ENCODE data around the gene LATS1. TPM values are rescaled to one million over a fixed set of nuclear protein-coding genes. Genes with fewer than 3 reads are reported as not detected.

LATS1 gene
- total and polyA plus RNA-seq, 10 of the 15 experiments (the other 5 are each of a cell fraction or from before 2014, with no cell fraction given) = 2.1 to 15.6 (median 11.0) TPM

DNA sequence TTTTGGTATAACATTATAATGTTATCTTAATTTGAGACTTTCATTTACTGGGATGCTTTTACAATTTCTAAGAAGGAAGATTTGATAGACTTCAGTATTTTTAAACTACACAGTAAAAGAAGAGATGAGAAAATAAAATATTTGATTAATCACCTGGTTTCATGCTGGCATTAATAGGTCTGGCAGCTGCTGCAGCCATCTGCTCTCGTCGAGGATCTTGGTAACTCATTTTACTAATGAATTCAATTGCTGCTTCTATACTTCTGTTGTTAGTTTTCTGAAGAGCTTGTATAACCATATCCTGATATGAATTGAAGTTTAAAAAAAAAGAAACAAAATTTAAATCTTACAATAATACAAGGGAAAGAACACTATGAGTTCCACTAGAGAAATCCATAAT is 23.0 kb downstream of the LATS1 start:
- no peaks in the 10 kb centered on the region for H3K9me3 ChIP-seq (replicated peaks; ENCODE audit: control insufficient read depth, insufficient read depth, low read length)
- ChIA-PET CTCF (interaction anchor here (0.6 to 2.0 kb wide), 6 partner anchors 8 to 220 kb away, joined by 3 to 7 read pairs (median 4); no protein-coding TSS in a partner anchor), RAD21 (ENCODE audit: unreplicated experiment) (no interaction called here), POLR2A (no interaction called here), SMC1A (ENCODE audit: uncharacterized antibody, unreplicated experiment) (interaction anchor here (1.2 kb wide), 1 partner anchor 10 kb away, joined by 4 read pairs; no protein-coding TSS in a partner anchor)
- no peaks in the 10 kb centered on the region for H3K4me1 ChIP-seq (ENCODE audit: control insufficient read depth, insufficient read depth, low read length)
- FAIRE-seq = no peak
- no peaks in the 10 kb centered on the region for H3K27me3 ChIP-seq (replicated peaks in 1 of 2; ENCODE audit: control insufficient read depth in 2 of 2, insufficient read depth in 2 of 2, low read length in 1 of 2)
- H4K20me1 ChIP-seq (ENCODE audit: control insufficient read depth, insufficient read depth) = no peaks in the 10 kb centered on the region; the same call in 1 of the 2 replicates
- intact Hi-C loops (cut with micrococcal nuclease; ENCODE audit: unreplicated experiment) (no loop called here), in situ Hi-C loops (cut with MboI) (no loop called here)
- DNase-seq (ENCODE audit: low read depth, low spot score) = no peak
- H3K79me2 ChIP-seq (ENCODE audit: control insufficient read depth, insufficient read depth, low read length) = peaks cover 28% of the 10 kb centered on the region
- WGBS (ENCODE audit: insufficient coverage, insufficient replicate concordance, low lambda C conversion rate, missing lambda C conversion rate) = 98% methylated on average over 2 of the region's 2 CpGs
- ATAC-seq = no peak
- BruUV-seq (replicated peaks) = no TSS peak
- no peak overlapping the region for H3K4me2 ChIP-seq (ENCODE audit: control insufficient read depth, insufficient read depth)
- peaks cover 2 to 4% of the 10 kb centered on the region in 2 experiments; a peak in 3 of 4 replicates for H3K36me3 ChIP-seq (ENCODE audit: control insufficient read depth in 2 of 2, insufficient read depth in 2 of 2, low read length in 1 of 2)
- H3K27ac ChIP-seq (ENCODE audit: control insufficient read depth, insufficient read depth) = no peak overlapping the region
- H3K9ac ChIP-seq (ENCODE audit: control insufficient read depth, insufficient read depth, low read length) = no peak overlapping the region
- TF ChIP-seq, protein P1, sequence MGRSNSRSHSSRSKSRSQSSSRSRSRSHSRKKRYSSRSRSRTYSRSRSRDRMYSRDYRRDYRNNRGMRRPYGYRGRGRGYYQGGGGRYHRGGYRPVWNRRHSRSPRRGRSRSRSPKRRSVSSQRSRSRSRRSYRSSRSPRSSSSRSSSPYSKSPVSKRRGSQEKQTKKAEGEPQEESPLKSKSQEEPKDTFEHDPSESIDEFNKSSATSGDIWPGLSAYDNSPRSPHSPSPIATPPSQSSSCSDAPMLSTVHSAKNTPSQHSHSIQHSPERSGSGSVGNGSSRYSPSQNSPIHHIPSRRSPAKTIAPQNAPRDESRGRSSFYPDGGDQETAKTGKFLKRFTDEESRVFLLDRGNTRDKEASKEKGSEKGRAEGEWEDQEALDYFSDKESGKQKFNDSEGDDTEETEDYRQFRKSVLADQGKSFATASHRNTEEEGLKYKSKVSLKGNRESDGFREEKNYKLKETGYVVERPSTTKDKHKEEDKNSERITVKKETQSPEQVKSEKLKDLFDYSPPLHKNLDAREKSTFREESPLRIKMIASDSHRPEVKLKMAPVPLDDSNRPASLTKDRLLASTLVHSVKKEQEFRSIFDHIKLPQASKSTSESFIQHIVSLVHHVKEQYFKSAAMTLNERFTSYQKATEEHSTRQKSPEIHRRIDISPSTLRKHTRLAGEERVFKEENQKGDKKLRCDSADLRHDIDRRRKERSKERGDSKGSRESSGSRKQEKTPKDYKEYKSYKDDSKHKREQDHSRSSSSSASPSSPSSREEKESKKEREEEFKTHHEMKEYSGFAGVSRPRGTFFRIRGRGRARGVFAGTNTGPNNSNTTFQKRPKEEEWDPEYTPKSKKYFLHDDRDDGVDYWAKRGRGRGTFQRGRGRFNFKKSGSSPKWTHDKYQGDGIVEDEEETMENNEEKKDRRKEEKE (IDR thresholded peaks at IDR 0.05) = no peak
- no peak for TF ChIP-seq NFXL1 (IDR thresholded peaks at IDR 0.05; ENCODE audit: borderline replicate concordance)
- TF ChIP-seq EZH2 (IDR thresholded peaks at IDR 0.05; ENCODE audit: borderline replicate concordance, control insufficient read depth, low read depth, low read length) = no peak
- TF ChIP-seq ZNF274 (IDR thresholded peaks at IDR 0.05; ENCODE audit: insufficient read depth, insufficient read length) = no peak
- TF ChIP-seq, protein P2, sequence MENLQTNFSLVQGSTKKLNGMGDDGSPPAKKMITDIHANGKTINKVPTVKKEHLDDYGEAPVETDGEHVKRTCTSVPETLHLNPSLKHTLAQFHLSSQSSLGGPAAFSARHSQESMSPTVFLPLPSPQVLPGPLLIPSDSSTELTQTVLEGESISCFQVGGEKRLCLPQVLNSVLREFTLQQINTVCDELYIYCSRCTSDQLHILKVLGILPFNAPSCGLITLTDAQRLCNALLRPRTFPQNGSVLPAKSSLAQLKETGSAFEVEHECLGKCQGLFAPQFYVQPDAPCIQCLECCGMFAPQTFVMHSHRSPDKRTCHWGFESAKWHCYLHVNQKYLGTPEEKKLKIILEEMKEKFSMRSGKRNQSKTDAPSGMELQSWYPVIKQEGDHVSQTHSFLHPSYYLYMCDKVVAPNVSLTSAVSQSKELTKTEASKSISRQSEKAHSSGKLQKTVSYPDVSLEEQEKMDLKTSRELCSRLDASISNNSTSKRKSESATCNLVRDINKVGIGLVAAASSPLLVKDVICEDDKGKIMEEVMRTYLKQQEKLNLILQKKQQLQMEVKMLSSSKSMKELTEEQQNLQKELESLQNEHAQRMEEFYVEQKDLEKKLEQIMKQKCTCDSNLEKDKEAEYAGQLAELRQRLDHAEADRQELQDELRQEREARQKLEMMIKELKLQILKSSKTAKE (IDR thresholded peaks at IDR 0.05; ENCODE audit: low read depth, poor library complexity, severe bottlenecking) = no peak
- TF ChIP-seq BCL11A (IDR thresholded peaks at IDR 0.05; ENCODE audit: low read depth, low read length) = no peak
- no peak for TF ChIP-seq CBX3 (IDR thresholded peaks at IDR 0.05; ENCODE audit: borderline replicate concordance, low read depth)
- TF ChIP-seq KAT2A (conservative IDR thresholded peaks at IDR 0.05; ENCODE audit: control insufficient read depth, low read depth, low read length) = no peak
- TF ChIP-seq LARP7 (IDR thresholded peaks at IDR 0.05) = no peak
- no peak for TF ChIP-seq ASH2L (IDR thresholded peaks at IDR 0.05; ENCODE audit: borderline replicate concordance, low read depth)
- no peak for TF ChIP-seq HDAC2 (IDR thresholded peaks at IDR 0.05)
- no peak for TF ChIP-seq PAX8 (IDR thresholded peaks at IDR 0.05)
- TF ChIP-seq HDGF (IDR thresholded peaks at IDR 0.05) = no peak
- no peak overlapping the region for H2AFZ ChIP-seq (ENCODE audit: control insufficient read depth, low read depth, low read length)
- no peak overlapping the region for H3K4me3 ChIP-seq

Data from GM12878 (cell line).